H1 (cell line): ENCODE measurements around the gene IL5RA. TPM values are rescaled to one million over a fixed set of nuclear protein-coding genes. Genes with fewer than 3 reads are reported as not detected.

Source experiments
- CEBPB ChIP-seq: IDR thresholded peaks from 2 replicates; pipeline ENCODE4 v1.6.1; 2012; ENCODE audit warnings: low read depth, low read length
- EZH2 ChIP-seq: fragments of 200-600 bp; sonication (generic); IDR thresholded peaks from 2 replicates; pipeline ENCODE4 v1.7.1; 2012; ENCODE audit warnings: low read depth, mild to moderate bottlenecking, moderate library complexity, low read length, inconsistent platforms; ENCODE audit not compliant: severe bottlenecking
- KDM4A ChIP-seq: IDR thresholded peaks from one replicate; pipeline ENCODE4 v1.7.1; 2012; ENCODE audit warnings: low read depth, mild to moderate bottlenecking, moderate library complexity, low read length, inconsistent platforms; ENCODE audit not compliant: severe bottlenecking
- PHF8 ChIP-seq: fragments of 200-600 bp; sonication (generic); conservative IDR thresholded peaks from 2 replicates; pipeline ENCODE4 v1.7.1; 2012; ENCODE audit warnings: low read depth, mild to moderate bottlenecking, inconsistent platforms, low read length, moderate library complexity
- RFX5 ChIP-seq: IDR thresholded peaks from 2 replicates; pipeline ENCODE4 v1.6.1; 2011; ENCODE audit warnings: low read depth, low read length, improper control_type of control experiment, borderline replicate concordance
- SAP30 ChIP-seq: fragments of 300-600 bp; sonication (generic); IDR thresholded peaks from 2 replicates; pipeline ENCODE4 v1.7.1; 2012; ENCODE audit warnings: low read length, moderate library complexity, mild to moderate bottlenecking, inconsistent platforms; ENCODE audit not compliant: insufficient read depth, insufficient replicate concordance
- TEAD4 ChIP-seq: IDR thresholded peaks from 2 replicates; pipeline ENCODE4 v1.6.1; 2012; ENCODE audit warnings: low read depth, low read length, inconsistent platforms, mixed read lengths
- YY1 ChIP-seq: IDR thresholded peaks from 2 replicates; pipeline ENCODE4 v1.6.1; 2011; ENCODE audit warnings: low read depth, mild to moderate bottlenecking, low read length
- polyA plus RNA-seq, 7 experiments: library from polyadenylated mRNA; depleted of rRNA in 3 of 7; stranded (reverse) in 5 of 7; unstranded in 2 of 7; fragments of >200 nt in 5 of 7; fragments of 200-250 nt in 2 of 7; gene quantifications; 1 replicate in 5 of 7; 2 replicates in 1 of 7; 4 replicates in 1 of 7; pipeline versions ENCODE4 v1.2.1 to v1.2.3, GENCODE V29; 2011 to 2013; ENCODE audit warnings: missing spikeins in 2 of 7, mixed read lengths in 2 of 7
- total RNA-seq: library from RNA; stranded (reverse); fragmentation: NEBNext Ultra II Directional; extraction: Animal tissue kit (Norgen Biotek cat#: 25700); gene quantifications from 2 replicates; pipeline ENCODE4 v1.2.1, GENCODE V29; 2021

IL5RA gene
- total and polyA plus RNA-seq, 2 of the 8 experiments (the other 6 are each of a cell fraction or from before 2014, with no cell fraction given), result not detected

- no peak for TF ChIP-seq KDM4A
- no peak for TF ChIP-seq CEBPB
- no peak for TF ChIP-seq YY1
- TF ChIP-seq RFX5, result no peak
- TF ChIP-seq EZH2, result no peak
- no peak for TF ChIP-seq TEAD4
- no peak for TF ChIP-seq SAP30
- TF ChIP-seq PHF8, result no peak
Measured at GRCh38 chr3:3064297-3064696, 45.9 kb downstream of the IL5RA start (continued).
